Naive B cell (primary cell): Measurements from ENCODE around the gene IL20RA. TPM values are rescaled to one million over a fixed set of nuclear protein-coding genes. Genes with fewer than 3 reads are reported as not detected.
"Not testable (repeated sequence)": the region's sequence is repeated elsewhere in the genome, so short reads cannot be mapped to it uniquely, and the experiment has no call there.

Experiments
- ATAC-seq, 2 donors: fragments of 150-1000 bp; cut with Tn5 transposase; 2 replicates each; pipeline ENCODE4 v1.10.0; 2021; ENCODE audit warnings: low read depth in 2 of 2, mild to moderate bottlenecking in 2 of 2, moderate library complexity in 2 of 2
- DNase-seq: peaks from one replicate; pipeline ENCODE4 v3.0.0; 2022
- H3K27ac Mint-ChIP-seq, 6 donors: one replicate each; pipeline ENCODE4 v1.8.0; 2020 to 2022; ENCODE audit warnings: mild to moderate bottlenecking in 6 of 6, mixed read lengths in 6 of 6, moderate library complexity in 5 of 6, inconsistent platforms in 2 of 6
- H3K27me3 Mint-ChIP-seq, 3 donors: one replicate each; pipeline ENCODE4 v1.8.0; 2021 to 2022; ENCODE audit warnings: mixed read lengths in 3 of 3, mild to moderate bottlenecking in 1 of 3
- H3K36me3 Mint-ChIP-seq, 2 donors: one replicate each; pipeline ENCODE4 v1.8.0; 2020 to 2022; ENCODE audit warnings: mixed read lengths in 2 of 2, inconsistent platforms in 1 of 2, mild to moderate bottlenecking in 1 of 2
- H3K4me1 Mint-ChIP-seq, 3 donors: one replicate each; pipeline ENCODE4 v1.8.0; 2020 to 2022; ENCODE audit warnings: mixed read lengths in 3 of 3, inconsistent platforms in 1 of 3, mild to moderate bottlenecking in 1 of 3, moderate library complexity in 1 of 3
- H3K4me3 Mint-ChIP-seq, 8 donors: one replicate each; pipeline ENCODE4 v1.8.0; 2020 to 2022; ENCODE audit warnings: mild to moderate bottlenecking in 8 of 8, mixed read lengths in 8 of 8, moderate library complexity in 8 of 8, inconsistent platforms in 2 of 8
- H3K9me3 Mint-ChIP-seq, 7 donors: one replicate each; pipeline ENCODE4 v1.8.0; 2020 to 2022; ENCODE audit warnings: mixed read lengths in 7 of 7, mild to moderate bottlenecking in 5 of 7, inconsistent platforms in 2 of 7, moderate library complexity in 1 of 7
- polyA plus RNA-seq, 6 donors: library from polyadenylated mRNA; unstranded; fragments of 300-500 nt; fragmentation: Illumina TruSeq; gene quantifications; one replicate each; pipeline ENCODE4 v1.2.3, GENCODE V29; 2021; ENCODE audit warnings: low read depth in 6 of 6

IL20RA gene
- polyA plus RNA-seq, 6 donors from 2014 or later, result not detected

GRCh38 chr6:136990242-136990578 lies 54.6 kb downstream of the IL20RA start:
- peaks cover 50 to 76% (median 69%) of the 10 kb centered on the region in 3 donors for H3K27me3 Mint-ChIP-seq
- no peak overlapping the region for H3K27ac Mint-ChIP-seq
- no peaks in the 10 kb centered on the region for H3K9me3 Mint-ChIP-seq
- ATAC-seq (no peak), DNase-seq (no peak)
- peak overlapping the region in 6 of 8 donors; percentile 37 to 63 (median 48) for H3K4me3 Mint-ChIP-seq
- H3K36me3 Mint-ChIP-seq, result peaks cover 4 to 5% of the 10 kb centered on the region in 2 donors
- peaks cover 0 to 16% (median 10%) of the 10 kb centered on the region in 3 donors for H3K4me1 Mint-ChIP-seq

- H3K4me1 Mint-ChIP-seq, result peaks cover 0 to 16% (median 10%) of the 10 kb centered on the region in 3 donors
- H3K27me3 Mint-ChIP-seq, result peaks cover 50 to 79% (median 66%) of the 10 kb centered on the region in 3 donors
- peak overlapping the region in 7 of 8 donors; percentile 37 to 63 (median 50) for H3K4me3 Mint-ChIP-seq
- peaks cover 4 to 5% of the 10 kb centered on the region in 2 donors for H3K36me3 Mint-ChIP-seq
- H3K27ac Mint-ChIP-seq, result no peak overlapping the region
- H3K9me3 Mint-ChIP-seq, result no peaks in the 10 kb centered on the region
- DNase-seq, result no peak
- peak; percentile 46 to 52 for ATAC-seq
Measured at GRCh38 chr6:136989571-136990241, 55.1 kb downstream of the IL20RA start.

DNA sequence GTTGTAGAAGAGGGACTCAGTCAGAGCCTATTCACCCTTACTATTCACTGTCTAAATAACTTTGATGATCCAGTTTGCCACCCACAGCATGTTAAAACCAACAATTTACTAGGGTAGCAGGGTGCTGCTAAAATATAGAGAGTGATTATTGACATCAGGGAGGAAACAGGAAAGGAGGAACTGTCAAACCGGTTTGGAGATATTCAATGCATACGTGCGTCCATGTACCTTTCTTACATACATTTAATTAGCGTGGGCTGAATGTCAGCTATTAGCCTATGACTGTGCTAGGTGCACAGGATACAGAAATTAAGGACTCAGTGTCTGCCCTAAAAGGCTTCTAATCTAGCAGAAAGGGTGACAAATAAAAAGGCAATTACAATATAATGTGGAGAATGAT lies 57.2 kb downstream of the IL20RA start:
- Mint-ChIP-seq H3K9me3 (no peaks in the 10 kb centered on the region), H3K36me3 (peaks cover 4 to 5% of the 10 kb centered on the region in 2 donors), H3K27ac (no peak overlapping the region), H3K4me1 (peaks cover 0 to 16% (median 10%) of the 10 kb centered on the region in 3 donors), H3K4me3 (no peak overlapping the region), H3K27me3 (peaks cover 54 to 67% (median 56%) of the 10 kb centered on the region in 3 donors)
- ATAC-seq (no peak), DNase-seq (no peak)

DNA sequence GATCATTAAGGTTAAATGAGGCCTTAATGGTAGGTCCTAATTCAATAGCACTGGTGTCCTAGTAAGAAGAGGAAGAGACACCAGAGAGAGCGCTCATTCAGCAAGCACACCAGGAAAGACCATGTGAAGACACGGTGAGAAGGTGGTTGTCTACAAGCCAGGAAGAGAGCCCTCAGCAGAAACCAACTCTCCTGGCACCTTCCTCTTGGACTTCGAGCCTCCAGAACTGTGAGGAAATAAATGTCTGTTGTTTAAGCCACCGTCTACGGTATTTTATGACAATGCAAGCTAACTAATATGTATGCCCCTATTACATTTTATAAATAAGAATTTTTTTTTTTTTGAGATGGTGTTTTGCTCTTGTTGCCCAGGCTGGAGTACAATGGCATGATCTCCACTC lies 59.3 kb downstream of the IL20RA start:
- Mint-ChIP-seq H3K27ac (no peak overlapping the region), H3K9me3 (no peaks in the 10 kb centered on the region), H3K36me3 (peaks cover 0 to 5% of the 10 kb centered on the region in 2 donors), H3K27me3 (peaks cover 43 to 52% (median 47%) of the 10 kb centered on the region in 3 donors), H3K4me1 (peaks cover 0 to 16% (median 10%) of the 10 kb centered on the region in 3 donors), H3K4me3 (no peak overlapping the region)
- DNase-seq, result no peak
- no peak for ATAC-seq

DNA sequence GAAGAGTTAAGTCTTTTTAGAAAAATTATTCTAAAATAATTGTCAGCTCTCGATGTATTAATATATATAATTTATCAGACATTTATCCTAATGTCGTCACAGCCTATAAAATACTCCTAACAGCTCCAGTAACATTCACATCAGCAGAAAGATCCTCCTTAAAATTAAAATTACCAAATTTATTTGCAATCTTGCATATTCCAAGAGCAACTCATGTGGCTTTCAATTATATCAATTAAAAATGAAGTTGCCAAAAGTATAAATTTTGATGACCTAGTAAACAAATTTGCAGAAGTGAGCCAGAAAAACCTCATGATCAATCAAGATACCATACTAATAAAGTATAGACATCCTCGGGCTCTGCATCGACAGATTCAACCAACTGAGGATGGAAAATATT lies 60.2 kb downstream of the IL20RA start:
- Mint-ChIP-seq H3K27ac (no peak overlapping the region), H3K9me3 (no peaks in the 10 kb centered on the region), H3K4me3 (no peak overlapping the region), H3K36me3 (peaks cover 0 to 5% of the 10 kb centered on the region in 2 donors), H3K4me1 (peaks cover 0 to 9% (median 4%) of the 10 kb centered on the region in 3 donors), H3K27me3 (peaks cover 39 to 52% (median 44%) of the 10 kb centered on the region in 3 donors)
- no peak for ATAC-seq
- no peak for DNase-seq

- H3K27me3 Mint-ChIP-seq, result peaks cover 31 to 48% (median 38%) of the 10 kb centered on the region in 3 donors
- H3K4me1 Mint-ChIP-seq, result peaks cover 0 to under 1% (median 0%) of the 10 kb centered on the region in 3 donors
- H3K27ac Mint-ChIP-seq, result no peak overlapping the region
Measured at GRCh38 chr6:136983687-136984086, 61.1 kb downstream of the IL20RA start.

GRCh38 chr6:136982928-136983327 lies 61.8 kb downstream of the IL20RA start:
- no peaks in the 10 kb centered on the region for H3K4me1 Mint-ChIP-seq
- H3K27ac Mint-ChIP-seq, result no peak overlapping the region
- H3K9me3 Mint-ChIP-seq, result no peaks in the 10 kb centered on the region
- peaks cover 0 to 5% of the 10 kb centered on the region in 2 donors for H3K36me3 Mint-ChIP-seq
- no peak for ATAC-seq
- H3K27me3 Mint-ChIP-seq, result peaks cover 23 to 41% (median 31%) of the 10 kb centered on the region in 3 donors
- no peak overlapping the region for H3K4me3 Mint-ChIP-seq
- DNase-seq, result no peak

More at GRCh38 chr6:136983687-136984086, 61.1 kb downstream of the IL20RA start:
- no peaks in the 10 kb centered on the region for H3K9me3 Mint-ChIP-seq
- no peak for ATAC-seq
- H3K4me3 Mint-ChIP-seq, result no peak overlapping the region
- H3K36me3 Mint-ChIP-seq, result peaks cover 0 to 5% of the 10 kb centered on the region in 2 donors
- no peak for DNase-seq

DNA sequence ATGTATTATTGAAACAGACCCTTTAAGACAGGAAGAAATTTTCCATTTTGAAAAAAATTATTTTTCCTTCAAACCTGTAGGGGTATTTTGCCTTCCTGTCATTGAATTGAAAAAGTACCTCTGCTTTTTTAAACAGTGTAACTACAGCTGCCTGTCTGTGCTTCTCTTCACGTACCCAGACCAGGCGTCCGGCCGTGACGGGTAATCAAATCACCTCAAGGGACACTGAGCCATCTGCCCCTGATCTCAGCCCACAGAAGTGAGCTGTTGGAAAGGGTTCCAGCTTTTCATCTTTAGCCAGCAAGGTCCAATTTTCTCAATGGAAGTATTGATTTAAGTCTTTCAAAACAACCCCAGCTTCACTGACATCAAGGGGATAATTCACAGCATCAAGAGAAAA lies 64.7 kb downstream of the IL20RA start:
- DNase-seq, result no peak
- H3K27me3 Mint-ChIP-seq, result peaks cover 12 to 22% (median 17%) of the 10 kb centered on the region in 3 donors
- no peaks in the 10 kb centered on the region for H3K36me3 Mint-ChIP-seq
- H3K4me1 Mint-ChIP-seq, result peaks cover 6 to 15% (median 14%) of the 10 kb centered on the region in 3 donors
- H3K4me3 Mint-ChIP-seq, result no peak overlapping the region
- no peak overlapping the region for H3K27ac Mint-ChIP-seq
- no peaks in the 10 kb centered on the region for H3K9me3 Mint-ChIP-seq
- ATAC-seq, result no peak

- Mint-ChIP-seq H3K4me1 (peaks cover 6 to 21% (median 17%) of the 10 kb centered on the region in 3 donors), H3K9me3 (no peaks in the 10 kb centered on the region), H3K4me3 (no peak overlapping the region), H3K36me3 (no peaks in the 10 kb centered on the region), H3K27ac (no peak overlapping the region), H3K27me3 (peaks cover 12 to 18% (median 17%) of the 10 kb centered on the region in 3 donors)
- DNase-seq, result no peak
- ATAC-seq, result no peak
Measured at GRCh38 chr6:136979206-136979605, 65.6 kb downstream of the IL20RA start.

DNA sequence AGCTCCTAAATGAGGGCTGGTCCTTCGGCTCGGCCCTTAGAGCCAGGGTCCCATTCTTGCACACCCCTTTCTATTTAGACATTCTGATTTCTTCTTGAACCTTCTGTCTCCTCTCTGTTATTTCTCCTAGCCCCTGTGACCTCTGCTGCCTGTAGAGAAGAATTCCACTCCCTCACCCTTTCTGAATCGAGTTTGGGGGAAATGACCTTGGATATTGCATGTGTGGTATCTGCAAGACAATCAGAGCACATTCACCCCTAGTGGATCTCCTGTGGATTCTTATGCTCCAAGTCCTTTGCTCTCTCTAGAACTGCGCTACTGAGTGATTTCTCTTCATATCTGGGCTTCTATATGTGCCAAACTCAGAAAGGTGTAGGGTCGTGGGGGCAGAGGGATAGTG lies 67.7 kb downstream of the IL20RA start:
- Mint-ChIP-seq H3K27ac (peak overlapping the region in 3 of 6 donors; percentile 18 to 80 (median 73)), H3K4me1 (peaks cover 6 to 21% (median 17%) of the 10 kb centered on the region in 3 donors), H3K36me3 (no peaks in the 10 kb centered on the region), H3K27me3 (peaks cover 5 to 12% (median 7%) of the 10 kb centered on the region in 3 donors), H3K4me3 (no peak overlapping the region), H3K9me3 (no peaks in the 10 kb centered on the region)
- ATAC-seq, result no peak
- DNase-seq, result no peak

DNA sequence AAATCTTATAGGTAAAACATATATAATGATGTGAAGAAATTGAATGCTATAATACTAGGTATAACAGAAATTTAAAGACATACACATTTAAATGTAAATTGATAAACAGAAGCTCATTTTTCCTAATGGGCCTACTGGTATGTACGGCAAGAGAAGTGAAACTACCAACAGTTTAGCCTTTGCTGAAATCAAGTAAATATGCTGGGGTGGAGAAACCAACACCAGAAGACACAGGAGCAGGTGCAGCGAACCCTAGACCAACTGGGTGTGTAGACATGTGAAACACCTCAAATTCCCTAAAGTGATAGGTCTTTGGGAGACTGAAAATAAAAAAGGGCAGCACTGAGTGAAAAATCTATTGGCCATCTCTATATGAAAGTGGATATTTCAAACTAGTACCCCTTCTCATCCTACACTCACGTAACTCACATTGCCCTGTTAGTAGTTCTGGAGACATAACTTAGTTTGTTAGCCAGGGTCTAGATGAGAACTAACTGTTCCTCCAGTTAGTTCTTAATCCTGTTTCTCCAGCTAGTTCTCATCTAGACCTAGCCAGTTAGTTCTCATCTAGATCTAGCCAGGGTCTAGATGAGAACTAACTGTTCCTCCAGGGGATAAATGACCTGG lies 69.6 kb downstream of the IL20RA start:
- H3K4me3 Mint-ChIP-seq, result peak overlapping the region in 2 of 8 donors; percentile 58 to 84
- H3K27me3 Mint-ChIP-seq, result peaks cover 0 to 10% (median 5%) of the 10 kb centered on the region in 3 donors
- ATAC-seq (peak; percentile 79 to 88), DNase-seq (peak; percentile 12)
- peak overlapping the region in 2 of 6 donors; percentile 16 to 54 for H3K27ac Mint-ChIP-seq
- H3K9me3 Mint-ChIP-seq, result no peaks in the 10 kb centered on the region
- H3K4me1 Mint-ChIP-seq, result peaks cover 6 to 21% (median 17%) of the 10 kb centered on the region in 3 donors
- H3K36me3 Mint-ChIP-seq, result no peaks in the 10 kb centered on the region

DNA sequence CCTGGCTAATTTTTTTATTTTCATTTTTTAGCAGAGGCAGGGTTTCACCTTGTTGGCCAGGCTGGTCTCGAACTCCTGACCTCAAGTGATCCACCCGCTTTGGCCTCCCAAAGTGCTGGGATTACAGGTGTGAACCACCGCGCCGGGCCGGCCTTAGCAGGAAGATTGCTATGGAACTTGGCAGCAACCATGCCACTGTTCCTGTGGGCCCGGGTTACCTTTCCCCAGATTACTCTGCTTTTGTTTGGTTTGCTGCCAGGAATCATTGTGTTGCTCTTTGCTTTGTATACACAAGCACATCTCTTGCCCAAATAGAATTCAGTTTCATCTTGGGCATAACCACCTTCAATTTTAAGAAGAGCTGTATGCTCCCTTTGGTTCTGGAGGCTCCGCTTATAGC lies 71.0 kb downstream of the IL20RA start:
- peaks cover 10 to 21% (median 17%) of the 10 kb centered on the region in 3 donors for H3K4me1 Mint-ChIP-seq
- peaks cover 0 to 12% (median 0%) of the 10 kb centered on the region in 3 donors for H3K27me3 Mint-ChIP-seq
- ATAC-seq, H3K9me3 Mint-ChIP-seq, DNase-seq, H3K36me3 Mint-ChIP-seq: not testable (repeated sequence)
- H3K4me3 Mint-ChIP-seq, result peak overlapping the region in 1 of 8 donors; percentile 33
- peak overlapping the region in 1 of 6 donors; percentile 60 for H3K27ac Mint-ChIP-seq

DNA sequence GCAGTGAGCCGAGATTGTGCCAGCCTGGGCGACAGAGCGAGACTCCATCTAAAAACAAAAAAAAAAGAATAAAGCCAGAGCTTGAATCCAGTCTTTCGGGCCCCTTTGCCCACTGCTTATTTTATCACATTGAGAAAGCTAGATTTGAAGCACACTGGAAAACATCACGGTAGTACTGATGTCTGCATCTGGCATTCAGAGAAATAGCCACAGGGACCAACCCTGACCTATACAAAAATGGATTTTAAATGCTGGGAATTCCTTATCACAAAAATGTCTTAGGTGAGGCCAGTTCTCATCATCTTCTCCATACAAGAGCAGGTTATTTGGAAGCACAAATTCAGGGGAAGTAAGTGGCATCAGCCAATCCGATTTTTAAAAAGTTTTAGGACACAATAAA lies 73.2 kb downstream of the IL20RA start:
- Mint-ChIP-seq H3K27ac (no peak overlapping the region), H3K4me1 (peaks cover 12 to 29% (median 28%) of the 10 kb centered on the region in 3 donors), H3K36me3 (no peaks in the 10 kb centered on the region), H3K4me3 (no peak overlapping the region), H3K27me3 (peaks cover 8 to 30% (median 9%) of the 10 kb centered on the region in 3 donors), H3K9me3 (no peaks in the 10 kb centered on the region)
- no peak for DNase-seq
- ATAC-seq, result no peak

- no peak overlapping the region for H3K4me3 Mint-ChIP-seq
- no peak for ATAC-seq
- H3K27me3 Mint-ChIP-seq, result peaks cover 8 to 35% (median 9%) of the 10 kb centered on the region in 3 donors
- no peak for DNase-seq
- H3K27ac Mint-ChIP-seq, result no peak overlapping the region
- H3K4me1 Mint-ChIP-seq, result peaks cover 8 to 14% (median 11%) of the 10 kb centered on the region in 3 donors
- H3K36me3 Mint-ChIP-seq, result no peaks in the 10 kb centered on the region
- no peaks in the 10 kb centered on the region for H3K9me3 Mint-ChIP-seq
Measured at GRCh38 chr6:136969930-136970329, 74.8 kb downstream of the IL20RA start.
